ENCODE results near the gene MB.

The MB gene

GRCh38 chr22:35590634-35591295 lies 26.4 kb downstream of the MB start:
- Mint-ChIP-seq H3K4me3 (no peak overlapping the region), H3K36me3 (ENCODE audit: low read depth) (no peaks in the 10 kb centered on the region), H3K9me3 (no peaks in the 10 kb centered on the region), H3K27ac (no peak overlapping the region), H3K27me3 (ENCODE audit: low read depth) (peaks cover 12% of the 10 kb centered on the region), H3K4me1 (peaks cover 8% of the 10 kb centered on the region)
- TF ChIP-seq CTCF (IDR thresholded peaks at IDR 0.05; ENCODE audit: unreplicated experiment in 3 of 3) = no peak

GRCh38 chr22:35589756-35590093 lies 27.4 kb downstream of the MB start:
- peaks cover 9% of the 10 kb centered on the region for H3K27me3 Mint-ChIP-seq (ENCODE audit: low read depth)
- no peak overlapping the region for H3K4me3 Mint-ChIP-seq
- H3K36me3 Mint-ChIP-seq (ENCODE audit: low read depth) = no peaks in the 10 kb centered on the region
- H3K9me3 Mint-ChIP-seq = no peaks in the 10 kb centered on the region
- H3K27ac Mint-ChIP-seq = peak overlapping the region in 1 of 3 experiments; percentile 47
- TF ChIP-seq CTCF (IDR thresholded peaks at IDR 0.05; ENCODE audit: unreplicated experiment in 3 of 3) = no peak
- peaks cover 8% of the 10 kb centered on the region for H3K4me1 Mint-ChIP-seq

GRCh38 chr22:35589071-35589755 lies 27.9 kb downstream of the MB start:
- peaks cover 8% of the 10 kb centered on the region for H3K4me1 Mint-ChIP-seq
- H3K36me3 Mint-ChIP-seq (ENCODE audit: low read depth) = no peaks in the 10 kb centered on the region
- H3K9me3 Mint-ChIP-seq = no peaks in the 10 kb centered on the region
- peaks cover 9% of the 10 kb centered on the region for H3K27me3 Mint-ChIP-seq (ENCODE audit: low read depth)
- H3K4me3 Mint-ChIP-seq = no peak overlapping the region
- H3K27ac Mint-ChIP-seq = no peak overlapping the region
- no peak for TF ChIP-seq CTCF (IDR thresholded peaks at IDR 0.05; ENCODE audit: unreplicated experiment in 3 of 3)

- TF ChIP-seq CTCF (IDR thresholded peaks at IDR 0.05; ENCODE audit: unreplicated experiment in 3 of 3) = no peak
- H3K4me3 Mint-ChIP-seq = no peak overlapping the region
- peaks cover 14% of the 10 kb centered on the region for H3K27me3 Mint-ChIP-seq (ENCODE audit: low read depth)
- H3K9me3 Mint-ChIP-seq = no peaks in the 10 kb centered on the region
- H3K27ac Mint-ChIP-seq = no peak overlapping the region
- H3K36me3 Mint-ChIP-seq (ENCODE audit: low read depth) = no peaks in the 10 kb centered on the region
- peaks cover 6% of the 10 kb centered on the region for H3K4me1 Mint-ChIP-seq
Observed at GRCh38 chr22:35587896-35588295, 29.2 kb downstream of the MB start.

GRCh38 chr22:35587447-35587870 lies 29.7 kb downstream of the MB start:
- no peaks in the 10 kb centered on the region for H3K9me3 Mint-ChIP-seq
- H3K4me3 Mint-ChIP-seq = no peak overlapping the region
- peaks cover 1% of the 10 kb centered on the region for H3K4me1 Mint-ChIP-seq
- H3K27me3 Mint-ChIP-seq (ENCODE audit: low read depth) = peaks cover 14% of the 10 kb centered on the region
- H3K36me3 Mint-ChIP-seq (ENCODE audit: low read depth) = no peaks in the 10 kb centered on the region
- TF ChIP-seq CTCF (IDR thresholded peaks at IDR 0.05; ENCODE audit: unreplicated experiment in 3 of 3) = no peak
- H3K27ac Mint-ChIP-seq = no peak overlapping the region

- no peak for TF ChIP-seq CTCF (IDR thresholded peaks at IDR 0.05; ENCODE audit: unreplicated experiment in 3 of 3)
- no peak overlapping the region for H3K27ac Mint-ChIP-seq
- H3K4me1 Mint-ChIP-seq = no peaks in the 10 kb centered on the region
- H3K4me3 Mint-ChIP-seq = no peak overlapping the region
- peaks cover 14% of the 10 kb centered on the region for H3K27me3 Mint-ChIP-seq (ENCODE audit: low read depth)
- H3K9me3 Mint-ChIP-seq = no peaks in the 10 kb centered on the region
- no peaks in the 10 kb centered on the region for H3K36me3 Mint-ChIP-seq (ENCODE audit: low read depth)
Observed at GRCh38 chr22:35586771-35587170, 30.4 kb downstream of the MB start.
